Neuronal stem cell (in vitro differentiated cells): ENCODE data around the gene TAOK3.

Experiments
- DNase-seq: peaks from one replicate; pipeline ENCODE4 v3.0.0-alpha.2; 2013; ENCODE audit warnings: low spot score
- H2AFZ ChIP-seq: one replicate; pipeline ENCODE4 v1.6.1; 2013; ENCODE audit warnings: mild to moderate bottlenecking, low read length, inconsistent platforms
- H2AK5ac ChIP-seq: 2 replicates; pipeline ENCODE4 v1.6.1; 2013; ENCODE audit warnings: low read depth, mild to moderate bottlenecking, inconsistent platforms, low read length, moderate library complexity, mixed read lengths
- H2BK120ac ChIP-seq: 2 replicates; pipeline ENCODE4 v1.6.1; 2013; ENCODE audit warnings: low read depth, mild to moderate bottlenecking, inconsistent platforms, low read length, moderate library complexity, mixed read lengths
- H2BK12ac ChIP-seq: one replicate; pipeline ENCODE4 v1.6.1; 2013; ENCODE audit warnings: low read length, inconsistent platforms
- H2BK15ac ChIP-seq: 2 replicates; pipeline ENCODE4 v1.6.1; 2013; ENCODE audit warnings: mild to moderate bottlenecking, low read length, inconsistent platforms, mixed read lengths
- H2BK5ac ChIP-seq: one replicate; pipeline ENCODE4 v1.6.1; 2013; ENCODE audit warnings: inconsistent platforms, mild to moderate bottlenecking, low read length, moderate library complexity
- H3K14ac ChIP-seq: one replicate; pipeline ENCODE4 v1.6.1; 2013; ENCODE audit warnings: low read length, inconsistent platforms
- H3K18ac ChIP-seq: 2 replicates; pipeline ENCODE4 v1.6.1; 2013; ENCODE audit warnings: low read length, inconsistent platforms
- H3K23ac ChIP-seq: 2 replicates; pipeline ENCODE4 v1.6.1; 2013; ENCODE audit warnings: low read depth, mild to moderate bottlenecking, mixed read lengths, low read length, inconsistent platforms; ENCODE audit not compliant: poor library complexity
- H3K27ac ChIP-seq: replicated peaks from 3 replicates; pipeline ENCODE4 v1.5.1; 2013; ENCODE audit warnings: low read length, inconsistent platforms
- H3K27me3 ChIP-seq, 3 experiments: 2 replicates each; pipeline ENCODE4 v1.6.1; 2013; ENCODE audit warnings: low read length in 3 of 3, mild to moderate bottlenecking in 2 of 3, inconsistent platforms in 1 of 3, low read depth in 1 of 3, mixed read lengths in 1 of 3, moderate library complexity in 1 of 3; ENCODE audit not compliant: control insufficient read depth in 3 of 3, insufficient read depth in 3 of 3
- H3K36me3 ChIP-seq, 2 donors: replicated peaks in 1 of 2; 2 replicates each; pipeline ENCODE4 v1.6.1; 2013; ENCODE audit warnings: low read length in 2 of 2; ENCODE audit not compliant: control insufficient read depth in 2 of 2, insufficient read depth in 2 of 2
- H3K4ac ChIP-seq: 2 replicates; pipeline ENCODE4 v1.6.1; 2013; ENCODE audit warnings: inconsistent platforms, mild to moderate bottlenecking, low read length, moderate library complexity
- H3K4me1 ChIP-seq, 2 donors: 1 replicate in 1 of 2; 2 replicates in 1 of 2; pipeline ENCODE4 v1.6.1; 2013; ENCODE audit warnings: low read length in 2 of 2, low read depth in 1 of 2; ENCODE audit not compliant: control insufficient read depth in 2 of 2, insufficient read depth in 1 of 2
- H3K4me2 ChIP-seq: one replicate; pipeline ENCODE4 v1.6.1; 2013; ENCODE audit warnings: mild to moderate bottlenecking, low read length, inconsistent platforms; ENCODE audit not compliant: insufficient read depth, poor library complexity, severe bottlenecking
- H3K4me3 ChIP-seq, 2 donors: 2 replicates each; pipeline ENCODE4 v1.5.1; 2013; ENCODE audit warnings: low read length in 2 of 2, mild to moderate bottlenecking in 2 of 2, inconsistent platforms in 1 of 2, moderate library complexity in 1 of 2
- H3K79me1 ChIP-seq: one replicate; pipeline ENCODE4 v1.6.1; 2013; ENCODE audit warnings: low read depth, mild to moderate bottlenecking, inconsistent platforms, low read length, moderate library complexity
- H3K9ac ChIP-seq: one replicate; pipeline ENCODE4 v1.6.1; 2013; ENCODE audit warnings: mild to moderate bottlenecking, low read depth, low read length, inconsistent platforms; ENCODE audit not compliant: poor library complexity
- H3K9me3 ChIP-seq, 2 donors: replicated peaks in 1 of 2; 2 replicates each; pipeline versions ENCODE3 to v1.6.1; 2013; ENCODE audit warnings: low read length in 2 of 2, mild to moderate bottlenecking in 2 of 2, inconsistent platforms in 1 of 2, low read depth in 1 of 2, mixed read lengths in 1 of 2, moderate library complexity in 1 of 2; ENCODE audit not compliant: control insufficient read depth in 2 of 2, insufficient read depth in 1 of 2
- H4K8ac ChIP-seq: one replicate; pipeline ENCODE4 v1.6.1; 2013; ENCODE audit warnings: low read depth, mild to moderate bottlenecking, inconsistent platforms, low read length, moderate library complexity
- H4K91ac ChIP-seq: one replicate; pipeline ENCODE4 v1.6.1; 2013; ENCODE audit warnings: low read length, low read depth, mild to moderate bottlenecking, inconsistent platforms; ENCODE audit not compliant: poor library complexity
- WGBS, 2 donors: extraction: QIAGEN DNeasy Blood & Tissue Kit; methylation state at CpG; one replicate each; pipeline ENCODE4 v1.1.7; 2013; ENCODE audit warnings: missing lambda C conversion rate in 2 of 2, mixed read lengths in 1 of 2; ENCODE audit not compliant: insufficient read length in 2 of 2, insufficient replicate concordance in 1 of 2; ENCODE audit errors: extremely low coverage in 2 of 2; 5-methylcytosine and 5-hydroxymethylcytosine counted together

TAOK3 gene

GRCh38 chr12:118126119-118126757 is 246.5 kb downstream of the TAOK3 start:
- no peak overlapping the region for H3K23ac ChIP-seq
- peaks cover 0 to 12% of the 10 kb centered on the region in 2 donors for H3K36me3 ChIP-seq
- peaks cover 0 to 3% of the 10 kb centered on the region in 2 donors for H3K9me3 ChIP-seq
- DNase-seq: no peak
- H3K14ac ChIP-seq: no peak overlapping the region
- no peak overlapping the region for H3K27ac ChIP-seq
- no peak overlapping the region for H4K8ac ChIP-seq
- no peak overlapping the region for H3K4ac ChIP-seq
- no peak overlapping the region for H3K18ac ChIP-seq
- H3K4me3 ChIP-seq: no peak overlapping the region
- H3K4me1 ChIP-seq: peaks cover 0 to 1% of the 10 kb centered on the region in 2 donors
- peak overlapping the region; percentile 13 for H2BK5ac ChIP-seq
- H4K91ac ChIP-seq: no peak overlapping the region
- H3K4me2 ChIP-seq: no peak overlapping the region
- WGBS, 2 donors: no CpG with 5 or more reads among the region's 13 CpGs
- no peak overlapping the region for H3K9ac ChIP-seq
- H3K79me1 ChIP-seq: peaks cover 4% of the 10 kb centered on the region
- no peaks in the 10 kb centered on the region for H3K27me3 ChIP-seq
- peak overlapping the region; percentile 75 for H2AK5ac ChIP-seq
- H2AFZ ChIP-seq: no peak overlapping the region
- H2BK12ac ChIP-seq: no peak overlapping the region
- H2BK120ac ChIP-seq: no peak overlapping the region
- H2BK15ac ChIP-seq: no peak overlapping the region

DNA sequence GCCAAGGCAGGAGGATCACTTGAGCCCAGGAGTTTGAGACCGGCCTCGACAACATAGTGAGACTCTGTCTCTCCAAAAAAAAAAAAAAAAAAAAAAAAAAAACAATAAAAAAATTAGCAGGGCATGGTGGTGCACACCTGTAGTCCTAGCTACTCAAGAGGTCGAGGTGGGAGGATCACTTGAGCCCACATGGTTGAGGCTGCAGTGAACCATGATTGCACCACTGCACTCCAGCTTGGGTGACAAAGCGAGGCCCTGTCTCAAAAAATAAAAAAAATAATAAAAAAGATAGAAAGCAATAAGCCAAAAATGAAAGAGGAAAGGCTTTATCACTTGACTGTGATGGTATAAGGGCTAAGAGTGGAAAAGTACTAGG is 247.0 kb downstream of the TAOK3 start:
- H3K18ac ChIP-seq: no peak overlapping the region
- no peak overlapping the region for H2BK5ac ChIP-seq
- H3K4me2 ChIP-seq: no peak overlapping the region
- H2AK5ac ChIP-seq: no peak overlapping the region
- H3K23ac ChIP-seq: no peak overlapping the region
- H2BK12ac ChIP-seq: no peak overlapping the region
- no peak for DNase-seq
- H3K27ac ChIP-seq: no peak overlapping the region
- no peak overlapping the region for H2AFZ ChIP-seq
- no peak overlapping the region for H3K4ac ChIP-seq
- peaks cover 4% of the 10 kb centered on the region for H3K79me1 ChIP-seq
- peaks cover 0 to 12% of the 10 kb centered on the region in 2 donors for H3K36me3 ChIP-seq
- WGBS, 2 donors: no CpG with 5 or more reads among the region's 4 CpGs
- no peak overlapping the region for H3K9ac ChIP-seq
- H3K4me1 ChIP-seq: peaks cover 0 to 4% of the 10 kb centered on the region in 2 donors
- H3K9me3 ChIP-seq: peaks cover 0 to 3% of the 10 kb centered on the region in 2 donors
- H4K8ac ChIP-seq: no peak overlapping the region
- H4K91ac ChIP-seq: no peak overlapping the region
- H2BK120ac ChIP-seq: no peak overlapping the region
- no peaks in the 10 kb centered on the region for H3K27me3 ChIP-seq
- H3K4me3 ChIP-seq: no peak overlapping the region
- H3K14ac ChIP-seq: no peak overlapping the region
- no peak overlapping the region for H2BK15ac ChIP-seq

GRCh38 chr12:118124333-118124874 is 248.3 kb downstream of the TAOK3 start:
- peaks cover 0 to under 1% of the 10 kb centered on the region in 2 donors for H3K9me3 ChIP-seq
- no peak overlapping the region for H3K18ac ChIP-seq
- H3K4ac ChIP-seq: no peak overlapping the region

DNA sequence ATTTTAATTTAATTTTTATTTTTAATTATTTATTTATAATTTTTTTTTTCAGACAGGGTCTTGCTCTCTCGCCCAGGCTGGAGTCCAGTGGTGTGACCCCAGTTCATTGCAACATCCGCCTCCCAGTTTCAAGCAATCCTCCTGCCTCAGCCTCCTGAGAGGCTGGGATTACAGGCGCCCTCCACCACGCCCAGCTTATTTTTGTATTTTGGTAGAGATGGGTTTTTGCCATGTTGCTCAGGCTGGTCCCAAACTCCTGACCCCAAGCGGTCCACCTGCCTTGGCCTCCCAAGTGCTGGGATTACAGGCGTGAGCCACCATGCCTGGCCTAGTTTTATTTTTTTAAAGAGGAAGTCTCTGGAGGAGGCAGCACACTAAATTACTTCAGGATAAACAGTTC is 250.4 kb downstream of the TAOK3 start:
- Histone ChIP-seq H3K27ac (no peak overlapping the region), H4K8ac (no peak overlapping the region), H3K4ac (no peak overlapping the region), H3K36me3 (peaks cover 0 to 10% of the 10 kb centered on the region in 2 donors), H3K9ac (no peak overlapping the region), H3K4me3 (no peak overlapping the region), H2BK15ac (no peak overlapping the region), H2BK120ac (no peak overlapping the region), H2AFZ (no peak overlapping the region), H3K4me1 (peaks cover 2 to 8% of the 10 kb centered on the region in 2 donors), H3K27me3 (no peaks in the 10 kb centered on the region), H2BK5ac (no peak overlapping the region), H2AK5ac (no peak overlapping the region), H3K23ac (no peak overlapping the region), H3K18ac (no peak overlapping the region), H3K9me3 (no peaks in the 10 kb centered on the region), H3K14ac (no peak overlapping the region), H4K91ac (no peak overlapping the region), H3K4me2 (no peak overlapping the region), H3K79me1 (peaks cover 4% of the 10 kb centered on the region), H2BK12ac (no peak overlapping the region)
- no peak for DNase-seq
- no CpG with 5 or more reads among the region's 6 CpGs for WGBS, 2 donors

More at GRCh38 chr12:118124333-118124874, 248.3 kb downstream of the TAOK3 start:
- Histone ChIP-seq H3K4me2 (no peak overlapping the region), H4K91ac (no peak overlapping the region), H3K9ac (no peak overlapping the region), H2BK12ac (no peak overlapping the region), H2AFZ (no peak overlapping the region), H4K8ac (no peak overlapping the region), H3K36me3 (peaks cover 0 to 10% of the 10 kb centered on the region in 2 donors), H2AK5ac (no peak overlapping the region), H3K4me1 (peaks cover 2 to 8% of the 10 kb centered on the region in 2 donors), H3K4me3 (no peak overlapping the region), H3K27ac (no peak overlapping the region), H2BK5ac (no peak overlapping the region), H3K23ac (no peak overlapping the region), H3K27me3 (no peaks in the 10 kb centered on the region), H3K79me1 (peaks cover 4% of the 10 kb centered on the region), H3K14ac (no peak overlapping the region), H2BK120ac (no peak overlapping the region), H2BK15ac (no peak overlapping the region)
- no CpG with 5 or more reads among the region's 5 CpGs for WGBS, 2 donors
- no peak for DNase-seq
